GM04504 (cell line): Measurements from ENCODE around the gene TTC34.

Experiments
- DNase-seq: peaks from one replicate; pipeline ENCODE4 v3.0.0-alpha.2; 2012; ENCODE audit warnings: low read depth

Gene TTC34

GRCh38 chr1:2801535-2802291 lies at the start of gene TTC34:
TTC34 (minus strand) TSS chr1:2801693; CDS start chr1:2800827, 866 bp downstream.
- DNase-seq = no peak

DNA sequence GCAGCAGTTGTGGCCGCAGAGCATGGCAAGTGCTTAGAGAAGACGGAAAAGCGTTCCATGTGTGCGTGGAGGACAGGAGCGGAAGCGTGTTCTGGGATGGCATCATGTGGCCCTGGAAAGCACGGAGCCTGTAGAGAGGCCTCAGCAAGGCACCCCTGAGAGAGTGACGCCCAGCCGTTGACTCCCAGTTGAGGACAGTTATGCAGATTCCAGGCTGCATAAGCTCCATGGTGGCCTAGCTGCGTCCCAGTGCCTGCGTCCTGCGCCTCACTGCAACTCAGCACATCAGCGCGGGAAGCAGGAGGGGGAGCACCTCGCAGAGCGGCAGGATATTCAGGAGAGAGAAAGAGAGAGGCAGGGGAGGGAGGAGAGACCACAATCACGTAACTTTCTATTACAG lies 49.0 kb upstream of the TTC34 start:
- DNase-seq = no peak

DNA sequence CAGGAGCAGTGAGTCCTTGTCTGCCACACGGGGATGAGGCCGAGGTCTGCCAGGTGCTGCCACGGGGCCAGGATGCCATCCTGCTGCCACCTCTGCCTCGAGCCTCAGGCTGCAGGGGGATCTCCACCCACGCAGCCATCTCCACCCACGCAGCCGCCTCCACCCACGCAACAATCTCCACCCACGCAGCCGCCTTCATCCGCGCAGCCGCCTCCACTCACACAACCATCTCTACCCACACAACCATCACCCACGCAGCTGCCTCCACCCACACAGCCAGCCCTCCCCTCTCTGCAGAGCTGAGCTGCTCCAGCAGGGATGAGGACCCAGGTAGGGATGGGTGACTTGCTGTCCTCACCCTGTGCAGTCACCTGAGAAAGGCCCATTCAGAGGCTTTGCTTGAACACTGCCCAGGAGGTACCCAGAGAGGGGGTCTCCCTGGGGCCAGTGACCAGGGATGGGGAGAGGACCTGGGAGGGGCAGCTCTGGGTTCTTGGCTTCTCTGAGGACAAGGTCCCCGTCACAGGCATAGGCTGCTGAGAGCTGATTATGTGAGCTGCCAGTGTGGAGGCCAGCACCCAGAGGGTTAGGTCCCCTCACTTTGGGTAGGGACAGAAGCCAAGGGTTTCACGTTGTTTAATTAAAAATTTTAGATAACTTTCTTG lies 46.6 kb upstream of the TTC34 start:
- no peak for DNase-seq

DNA sequence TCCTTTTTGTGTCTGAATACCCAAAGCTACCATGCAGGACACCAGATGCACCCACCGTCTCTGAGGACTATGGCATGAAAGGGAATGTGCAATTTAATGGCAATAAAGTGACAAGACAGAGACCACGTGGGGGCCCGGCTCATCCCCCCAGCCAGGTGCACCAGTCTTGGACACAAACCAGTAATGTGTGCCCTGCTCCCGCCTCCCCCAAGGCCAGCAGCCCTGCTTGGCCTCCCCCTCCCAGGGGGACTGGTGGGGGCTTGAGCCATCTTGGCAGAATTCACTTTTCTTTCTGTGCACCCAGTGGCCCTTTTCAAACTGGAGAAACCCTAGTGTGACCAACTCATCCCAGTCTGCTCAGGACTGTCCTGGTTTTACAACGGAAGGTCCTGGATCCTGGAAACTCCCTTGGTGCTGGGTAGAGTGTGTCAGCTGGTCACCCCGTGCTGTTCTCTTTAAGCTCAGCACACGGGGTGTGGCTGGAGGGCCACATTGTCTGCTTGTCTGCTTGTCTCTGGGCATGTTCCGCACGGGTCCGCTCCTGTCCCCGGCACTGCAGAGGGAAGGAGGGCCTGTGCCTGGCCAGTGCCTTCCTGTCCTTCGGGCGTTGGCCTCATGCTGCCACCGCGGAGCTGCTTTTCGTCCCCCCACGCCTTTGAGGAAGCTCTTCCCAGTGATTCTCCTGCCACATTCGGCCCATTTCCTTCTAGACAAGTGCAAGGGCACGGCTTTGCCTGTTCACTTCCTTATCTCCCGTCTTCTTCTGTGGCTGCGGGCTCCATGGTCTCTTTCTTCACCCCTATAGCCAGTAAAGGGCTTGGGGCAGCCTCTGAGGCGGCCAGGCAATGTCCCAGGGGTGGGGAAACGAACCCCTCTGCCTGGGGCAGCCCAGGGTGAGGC lies 45.8 kb upstream of the TTC34 start:
- no peak for DNase-seq

DNA sequence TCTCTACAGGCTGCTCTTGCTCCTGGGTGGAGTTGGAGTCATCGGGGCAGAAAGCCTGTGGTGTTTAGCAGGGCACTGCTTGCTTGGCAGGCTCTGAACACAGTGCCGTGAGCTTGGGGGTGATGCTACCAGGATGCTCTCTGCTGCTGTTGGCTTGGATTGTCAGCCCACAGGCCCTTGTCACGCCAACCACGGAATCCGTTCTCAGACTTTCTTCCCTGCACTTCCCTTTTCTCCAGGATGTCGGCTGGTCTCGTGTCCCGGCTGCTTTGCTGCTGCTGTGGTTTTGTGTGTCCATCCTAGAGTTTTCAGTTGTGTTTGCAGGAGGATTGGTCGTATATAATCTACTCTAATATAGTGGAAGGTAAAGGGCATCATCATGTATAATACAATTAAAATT lies 44.4 kb upstream of the TTC34 start:
- DNase-seq = no peak

DNA sequence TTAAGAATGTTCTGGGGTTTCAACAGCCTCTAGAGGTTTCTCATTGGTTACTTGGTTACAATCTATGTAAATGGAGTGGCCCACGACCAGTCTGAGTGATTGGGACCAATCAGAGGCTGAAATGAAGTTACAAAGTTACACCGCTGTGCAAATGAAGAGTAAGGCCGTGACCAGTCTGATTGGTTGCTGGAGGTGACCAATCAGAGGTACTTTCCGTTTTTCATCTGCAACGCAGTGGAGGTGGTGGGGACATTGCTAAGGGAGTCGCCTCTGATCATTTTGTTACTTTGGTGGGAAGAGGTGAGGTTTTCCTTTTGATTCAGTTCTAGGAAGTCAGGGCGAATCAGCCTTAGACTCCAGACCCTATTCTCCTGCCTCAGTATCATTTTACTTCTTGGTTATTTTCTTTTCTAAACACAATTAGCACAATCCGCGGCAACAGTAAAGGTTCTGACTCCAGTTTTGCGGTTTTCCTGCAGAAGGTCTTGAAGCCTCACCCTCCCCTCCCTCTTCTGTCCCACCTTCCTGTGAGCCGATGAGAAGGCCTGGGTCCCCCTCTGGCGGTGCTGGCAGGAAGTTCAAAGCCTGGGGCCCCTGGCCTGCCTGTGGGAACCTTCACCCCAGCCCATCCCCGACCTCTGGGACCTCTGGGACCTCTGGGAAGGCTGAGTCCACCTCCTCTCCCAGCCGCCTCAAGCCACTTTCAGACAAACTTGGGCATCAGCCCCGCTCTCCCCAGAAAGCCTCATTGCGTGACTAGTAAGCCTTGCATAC lies 38.7 kb upstream of the TTC34 start:
- DNase-seq = no peak

DNA sequence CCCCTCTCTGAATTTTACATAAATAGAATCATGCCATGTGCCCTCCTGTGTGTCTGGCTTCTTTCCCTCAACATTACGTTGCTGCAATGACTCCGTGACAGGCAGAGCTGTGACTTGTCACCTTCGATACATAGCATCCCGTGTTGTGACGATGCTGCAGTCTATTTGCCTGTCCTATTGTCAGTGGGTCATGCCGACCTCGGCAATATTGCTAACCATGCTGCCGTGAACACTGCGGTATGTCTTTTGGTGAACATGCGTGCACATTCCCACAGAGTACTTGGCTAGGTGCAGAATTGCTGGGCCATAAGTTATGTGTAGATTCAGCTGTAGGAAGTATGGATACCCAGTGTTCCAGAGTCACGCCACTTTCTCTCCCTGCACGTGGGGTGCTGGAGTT lies 36.3 kb upstream of the TTC34 start:
- DNase-seq = no peak

- DNase-seq = no peak
These were observed 35.8 kb upstream of the TTC34 start for GRCh38 chr1:2837316-2837715.

GRCh38 chr1:2836333-2836970 lies 35.0 kb upstream of the TTC34 start:
- DNase-seq = no peak

- DNase-seq = no peak
These were observed 34.2 kb upstream of the TTC34 start for GRCh38 chr1:2835650-2836159.

DNA sequence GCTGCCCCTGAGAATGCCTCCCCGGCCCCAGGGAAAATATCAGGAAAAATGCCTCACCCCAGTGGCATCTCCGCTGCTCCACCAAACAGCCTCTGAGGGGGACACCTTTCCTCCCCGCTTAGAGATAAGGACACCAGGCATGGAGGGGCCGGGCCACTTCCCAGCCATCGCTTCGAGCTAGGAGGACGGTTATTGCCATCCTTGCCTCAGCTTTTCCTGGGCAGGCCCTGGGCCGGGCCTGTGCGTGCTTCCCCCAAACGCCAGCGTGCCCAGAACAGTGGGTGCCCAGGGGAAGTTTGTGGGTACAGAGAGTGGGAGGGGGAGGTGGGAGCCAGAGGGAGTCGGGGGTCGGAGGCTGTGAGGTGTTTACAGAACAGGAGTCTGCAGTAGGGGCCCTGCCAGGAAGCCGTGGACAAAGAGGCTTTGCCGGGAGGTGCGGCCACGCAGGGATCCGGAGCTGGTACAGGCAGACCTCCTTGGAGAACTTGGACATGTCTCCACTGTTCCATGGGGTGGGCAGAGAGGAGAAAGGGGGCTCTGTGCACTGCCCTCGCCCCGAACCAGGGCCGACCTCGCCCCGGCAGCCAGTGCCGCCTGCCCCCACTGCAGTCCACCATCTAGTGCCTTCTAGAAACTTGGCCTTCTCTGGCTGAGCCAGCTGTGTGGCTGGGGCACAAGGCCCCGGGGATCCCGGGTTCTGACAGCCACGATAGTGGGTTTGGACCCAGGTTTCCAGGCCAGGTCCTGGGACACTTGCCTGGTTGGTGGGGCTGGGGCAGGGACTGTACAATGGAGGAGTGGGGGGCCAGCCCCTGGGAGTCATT lies 33.5 kb upstream of the TTC34 start:
- DNase-seq = no peak

DNA sequence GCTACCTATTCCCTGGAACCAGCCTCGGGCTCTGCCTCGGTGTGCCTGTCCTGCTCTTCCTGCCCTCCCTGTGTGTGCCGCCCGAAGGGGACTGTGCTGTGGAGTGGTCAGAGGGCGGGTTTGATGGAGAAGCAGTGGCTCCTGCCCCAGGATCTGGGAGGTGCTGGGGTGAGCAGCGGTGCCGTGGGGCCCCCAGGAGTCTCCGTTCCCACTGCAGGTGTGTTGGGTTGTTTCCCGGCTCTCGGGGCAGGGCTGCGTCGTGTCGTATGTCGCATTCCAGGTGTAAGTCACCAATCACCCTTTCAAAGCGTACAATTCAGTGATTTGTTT lies 32.6 kb upstream of the TTC34 start:
- no peak for DNase-seq

DNA sequence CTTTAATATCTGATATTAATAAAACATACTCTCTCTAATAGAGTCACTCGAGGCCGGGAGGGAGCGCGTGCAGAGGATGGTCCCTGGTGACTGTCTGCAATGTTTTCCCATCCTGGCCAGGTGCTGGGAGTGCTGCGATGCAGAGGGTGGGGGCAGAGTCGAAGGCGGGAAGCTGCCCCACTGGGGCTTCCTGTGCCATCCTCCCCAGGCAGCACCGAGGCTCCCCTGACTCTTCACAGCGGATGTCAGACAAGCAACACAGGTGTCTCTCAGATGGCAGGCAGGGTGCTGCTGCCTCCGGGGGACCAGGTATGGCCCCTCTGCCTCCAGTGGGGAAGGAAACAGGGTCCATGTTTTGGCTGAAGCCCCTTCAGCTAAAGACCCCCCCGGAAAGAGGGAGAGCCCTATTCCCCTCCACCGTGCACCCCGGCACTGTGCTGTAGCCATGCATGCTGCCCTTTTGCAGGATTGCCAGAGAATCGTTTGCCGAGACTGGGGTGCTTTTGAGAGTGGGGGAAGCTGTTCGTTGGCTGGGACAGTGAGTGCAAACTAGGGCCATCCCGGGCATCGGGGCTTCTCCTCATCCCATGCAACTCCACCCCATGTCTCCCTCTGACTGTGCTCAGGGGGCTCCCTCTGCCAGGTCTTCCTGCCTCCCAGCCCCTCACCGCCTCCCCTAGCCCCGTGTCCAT lies 32.1 kb upstream of the TTC34 start:
- no peak for DNase-seq

GRCh38 chr1:2832506-2833453 lies 31.3 kb upstream of the TTC34 start:
- no peak for DNase-seq

DNA sequence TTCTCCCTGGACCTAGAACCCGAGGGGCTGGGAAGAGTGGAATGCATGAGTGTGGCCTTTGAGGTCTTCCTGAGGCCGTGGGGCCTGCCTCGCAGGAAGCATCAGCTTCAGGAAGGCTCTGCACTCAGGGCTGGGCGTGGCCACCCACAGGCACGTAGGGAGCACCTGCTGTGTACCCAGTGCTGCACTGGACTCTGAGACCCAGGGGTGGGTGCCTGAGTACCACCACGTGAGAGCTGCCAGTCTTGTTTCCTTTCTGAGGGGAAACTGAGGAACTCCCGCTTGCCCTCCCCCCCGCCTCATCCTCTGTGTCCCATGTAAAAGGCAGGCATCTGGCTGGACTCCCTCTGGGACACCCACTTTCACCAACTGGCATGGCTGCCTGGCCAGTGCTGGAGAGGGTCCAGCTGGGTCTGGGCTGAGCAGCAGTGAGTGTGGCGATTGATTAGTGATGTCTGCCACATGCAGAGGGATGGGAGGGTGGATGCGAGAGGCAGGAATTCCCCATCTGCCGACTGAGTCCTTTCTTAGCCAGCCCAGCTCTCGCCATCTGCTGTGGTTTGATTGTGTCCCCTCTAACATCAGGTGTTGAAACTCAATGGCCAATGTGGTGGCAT lies 30.2 kb upstream of the TTC34 start:
- DNase-seq = no peak

DNA sequence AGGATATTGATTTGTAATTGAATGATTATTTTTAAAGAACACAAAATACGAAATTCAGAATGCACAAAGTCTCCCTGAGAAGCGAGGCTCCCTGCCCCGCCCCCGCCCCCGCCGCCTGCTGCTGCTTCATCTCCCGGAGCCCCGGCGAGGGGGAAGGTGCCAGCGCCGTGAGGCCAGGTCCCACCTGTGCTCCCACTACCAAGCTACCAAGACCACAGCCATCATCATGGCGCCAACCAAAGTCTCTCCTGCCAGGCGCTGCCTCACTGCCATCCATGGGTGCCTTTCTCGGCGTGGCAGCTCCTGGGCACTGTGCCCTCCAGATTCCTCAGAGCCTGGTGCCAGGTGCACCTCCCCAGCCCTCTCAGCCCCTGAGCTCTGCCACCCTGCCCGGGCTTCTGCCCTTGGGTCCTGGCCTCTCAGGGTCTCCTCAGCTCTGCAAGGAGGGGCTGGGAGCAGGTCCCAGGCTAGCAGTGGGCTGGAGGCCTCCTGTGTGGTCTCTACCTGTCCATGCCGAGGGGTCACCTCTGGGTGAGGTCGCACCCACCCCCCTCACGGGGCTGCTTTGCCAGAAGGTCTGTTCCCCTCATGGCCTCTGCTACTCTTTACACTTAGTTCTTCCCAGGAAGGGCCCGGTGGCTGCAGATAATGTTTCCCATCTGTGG lies 29.4 kb upstream of the TTC34 start:
- DNase-seq = no peak

DNA sequence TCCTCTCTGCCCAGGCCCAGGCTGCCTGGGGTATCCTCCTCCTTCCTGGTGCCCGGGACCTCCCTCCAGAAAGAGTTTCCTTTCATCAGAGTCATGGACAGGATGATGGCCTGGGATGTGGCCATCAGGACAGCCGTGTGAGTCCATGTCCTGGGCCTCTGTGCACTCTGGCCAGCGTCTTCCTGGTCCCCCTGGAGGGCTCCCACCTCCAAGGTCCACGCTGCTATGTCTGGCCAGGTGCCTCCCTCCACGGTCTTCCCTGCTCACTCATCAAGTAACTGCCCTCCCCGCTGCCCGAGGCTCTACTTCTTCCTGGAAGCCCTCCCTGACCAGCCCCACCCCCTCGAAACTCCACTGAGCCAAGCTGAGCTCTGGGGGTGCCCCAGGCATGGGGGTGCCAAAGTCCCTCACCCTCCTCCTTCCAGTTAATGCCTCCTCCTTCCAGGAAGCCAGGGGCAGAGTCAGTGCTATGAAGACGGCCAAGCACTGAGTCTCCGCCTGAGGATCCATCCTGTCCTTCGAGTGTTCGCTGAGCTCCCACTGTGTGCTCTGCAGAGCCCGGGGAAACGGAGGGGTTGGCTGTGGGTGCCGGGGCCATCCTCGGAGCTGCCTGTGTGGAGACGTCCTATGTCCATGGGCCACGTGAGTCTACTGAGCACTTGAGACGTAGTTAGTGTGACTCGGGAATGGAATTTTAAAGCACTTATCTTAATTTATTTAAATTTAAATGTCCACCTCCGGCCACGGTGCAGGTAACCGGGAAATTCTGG lies 28.5 kb upstream of the TTC34 start:
- DNase-seq = no peak
